ENCODE results near the gene DIP2C.
A peak's percentile ranks its signal among the peaks of the same experiment; 100 is the strongest.
"Not testable (repeated sequence)": the region's sequence is repeated elsewhere in the genome, so short reads cannot be mapped to it uniquely, and the experiment has no call there.

Gene DIP2C

GRCh38 chr10:273088-273487 is 416.4 kb downstream of the DIP2C start:
- no peak for TF ChIP-seq CTCF (IDR thresholded peaks at IDR 0.05; ENCODE audit: low read length, missing control alignments)
- no peak for DNase-seq (ENCODE audit: low read depth)
- H3K4me3 ChIP-seq (replicated peaks; ENCODE audit: low read depth, low read length) = no peak overlapping the region

- no peak for DNase-seq (ENCODE audit: low read depth)
- no peak overlapping the region for H3K4me3 ChIP-seq (replicated peaks; ENCODE audit: low read depth, low read length)
- no peak for TF ChIP-seq CTCF (IDR thresholded peaks at IDR 0.05; ENCODE audit: low read length, missing control alignments)
These were observed 417.7 kb downstream of the DIP2C start for GRCh38 chr10:271722-272121.

DNA sequence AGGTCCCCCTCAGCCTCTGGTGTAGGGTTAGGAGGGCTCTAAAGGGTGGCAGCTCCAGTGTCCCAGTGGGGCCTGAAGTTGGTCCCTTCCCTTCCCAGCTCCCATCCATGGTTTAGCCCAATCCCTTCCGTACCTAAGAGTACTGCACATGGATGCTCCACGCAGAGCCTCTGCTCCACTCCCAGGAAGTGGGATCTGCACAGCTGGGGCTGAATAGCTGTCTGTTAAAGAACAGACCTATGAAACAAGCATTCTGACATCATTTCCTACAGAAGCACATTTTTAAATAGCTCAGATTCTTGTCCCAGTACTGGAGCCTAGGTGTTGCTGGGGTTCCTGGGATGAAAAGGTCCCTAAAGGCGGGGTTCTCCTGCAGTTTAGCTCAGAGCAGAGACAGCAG is 418.3 kb downstream of the DIP2C start:
- DNase-seq (ENCODE audit: low read depth) = peak; percentile 36
- no peak for TF ChIP-seq CTCF (IDR thresholded peaks at IDR 0.05; ENCODE audit: low read length, missing control alignments)
- H3K4me3 ChIP-seq (replicated peaks; ENCODE audit: low read depth, low read length) = no peak overlapping the region

GRCh38 chr10:269440-270074 is 419.9 kb downstream of the DIP2C start:
- no peak for DNase-seq (ENCODE audit: low read depth)
- H3K4me3 ChIP-seq (replicated peaks; ENCODE audit: low read depth, low read length) = no peak overlapping the region
- TF ChIP-seq CTCF (IDR thresholded peaks at IDR 0.05; ENCODE audit: low read length, missing control alignments) = no peak

DNA sequence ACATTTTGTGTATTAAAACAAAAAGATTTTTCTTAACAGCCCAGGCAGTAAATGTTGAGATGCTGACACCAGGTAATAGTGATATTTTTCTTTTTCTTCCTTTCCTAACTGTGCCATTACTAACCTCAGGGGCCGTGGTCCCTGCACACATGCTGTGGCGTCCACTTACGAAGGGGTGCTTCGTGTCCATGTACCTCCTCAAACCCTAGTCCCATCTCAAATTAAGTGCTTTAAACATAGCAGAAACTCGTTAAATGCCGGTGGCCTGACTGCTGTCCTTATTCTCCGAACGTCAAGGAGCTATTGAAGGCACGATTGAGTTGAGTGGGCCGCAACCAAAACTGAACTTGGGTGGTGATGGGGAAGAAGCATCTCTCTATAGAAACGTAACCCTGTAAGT is 421.8 kb downstream of the DIP2C start:
- no peak for DNase-seq (ENCODE audit: low read depth)
- no peak for TF ChIP-seq CTCF (IDR thresholded peaks at IDR 0.05; ENCODE audit: low read length, missing control alignments)
- no peak overlapping the region for H3K4me3 ChIP-seq (replicated peaks; ENCODE audit: low read depth, low read length)

GRCh38 chr10:266974-267425 is 422.5 kb downstream of the DIP2C start:
- TF ChIP-seq CTCF (IDR thresholded peaks at IDR 0.05; ENCODE audit: low read length, missing control alignments) = no peak
- DNase-seq (ENCODE audit: low read depth) = peak; percentile 69
- H3K4me3 ChIP-seq (replicated peaks; ENCODE audit: low read depth, low read length) = no peak overlapping the region

DNA sequence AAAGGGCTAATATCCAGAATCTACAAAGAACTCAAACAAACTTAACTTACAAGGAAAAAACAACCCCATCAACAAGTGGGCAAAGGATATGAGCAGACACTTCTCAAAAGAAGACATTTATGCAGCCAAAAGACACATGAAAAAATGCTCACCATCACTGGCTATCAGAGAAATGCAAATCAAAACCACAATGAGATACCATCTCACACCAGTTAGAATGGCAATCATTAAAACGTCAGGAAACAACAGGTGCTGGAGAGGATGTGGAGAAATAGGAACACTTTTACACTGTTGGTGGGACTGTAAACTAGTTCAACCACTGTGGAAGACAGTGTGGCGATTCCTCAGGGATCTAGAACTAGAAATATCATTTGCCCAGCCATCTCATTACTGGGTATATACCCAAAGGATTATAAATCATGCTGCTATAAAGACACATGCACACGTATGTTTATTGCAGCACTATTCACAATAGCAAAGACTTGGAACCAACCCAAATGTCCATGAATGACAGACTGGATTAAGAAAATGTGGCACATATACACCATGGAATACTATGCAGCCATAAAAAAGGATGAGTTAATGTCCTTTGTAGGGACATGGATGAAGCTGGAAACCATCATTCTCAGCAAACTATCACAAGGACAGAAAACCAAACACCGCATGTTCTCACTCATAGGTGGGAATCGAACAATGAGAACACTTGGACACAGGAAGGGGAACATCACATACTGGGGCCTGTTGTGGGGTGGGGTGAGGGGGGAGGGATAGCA is 423.5 kb downstream of the DIP2C start:
- not testable (repeated sequence) for DNase-seq (ENCODE audit: low read depth)

GRCh38 chr10:265074-265440 is 424.4 kb downstream of the DIP2C start:
- H3K4me3 ChIP-seq (replicated peaks; ENCODE audit: low read depth, low read length); DNase-seq (ENCODE audit: low read depth): not testable (repeated sequence)

More for the DNA sequence above, 423.5 kb downstream of the DIP2C start:
- H3K4me3 ChIP-seq (replicated peaks; ENCODE audit: low read depth, low read length) = not testable (repeated sequence)

DNA sequence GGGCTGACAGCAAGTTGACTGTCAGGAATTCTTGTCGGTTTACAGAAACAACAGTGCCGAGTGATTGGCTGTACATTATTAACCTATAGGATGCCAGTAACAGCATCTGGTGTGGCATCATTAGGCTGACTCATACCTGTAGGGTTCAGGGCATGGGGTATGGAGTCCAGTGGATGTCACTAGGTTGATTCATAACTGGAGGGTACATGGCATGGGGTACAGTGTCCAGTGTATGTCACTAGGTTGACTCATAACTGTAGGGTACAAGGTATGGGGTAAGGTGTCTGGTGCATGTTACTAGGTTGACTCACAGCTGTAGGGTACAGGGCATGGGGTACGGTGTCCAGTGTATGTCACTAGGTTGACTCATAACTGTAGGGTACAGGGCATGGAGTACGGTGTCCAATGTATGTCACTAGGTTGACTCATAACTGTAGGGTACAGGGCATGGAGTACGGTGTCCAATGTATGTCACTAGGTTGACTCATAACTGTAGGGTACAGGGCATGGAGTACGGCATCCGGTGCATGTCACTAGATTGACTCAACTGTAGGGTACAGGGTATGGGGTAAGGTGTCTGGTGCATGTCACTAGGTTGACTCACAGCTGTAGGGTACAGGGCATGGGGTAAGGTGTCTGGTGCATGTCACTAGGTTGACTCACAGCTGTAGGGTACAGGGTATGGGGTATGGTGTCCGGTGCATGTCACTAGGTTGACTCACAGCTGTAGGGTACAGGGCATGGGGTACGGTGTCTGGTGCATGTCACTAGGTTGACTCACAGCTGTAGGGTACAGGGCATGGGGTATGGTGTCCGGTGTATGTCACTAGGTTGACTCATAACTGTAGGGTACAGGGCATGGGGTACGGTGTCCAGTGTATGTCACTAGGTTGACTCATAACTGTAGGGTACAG is 425.1 kb downstream of the DIP2C start:
- not testable (repeated sequence) for DNase-seq (ENCODE audit: low read depth); H3K4me3 ChIP-seq (replicated peaks; ENCODE audit: low read depth, low read length)

All from fibroblast of pulmonary artery (primary cell).